ENCODE results near the gene TUT1. TPM values are rescaled to one million over a fixed set of nuclear protein-coding genes. Genes with fewer than 3 reads are reported as not detected.

TUT1 gene
- total RNA-seq, 1 experiment from 2014 or later = 26.0 TPM

- DNase-seq (ENCODE audit: unreplicated experiment) = no peak
- intact Hi-C loops (cut with micrococcal nuclease) = loop anchor here (1.0 kb wide), 1 partner anchor 41 kb away; no protein-coding TSS in a partner anchor
- Mint-ChIP-seq H3K27me3 (ENCODE audit: insufficient read depth, unreplicated experiment) (no peaks in the 10 kb centered on the region), H3K27ac (ENCODE audit: low read depth, unreplicated experiment) (peak overlapping the region; percentile 42), H3K9me3 (ENCODE audit: unreplicated experiment) (no peaks in the 10 kb centered on the region), H3K4me1 (ENCODE audit: insufficient read depth, unreplicated experiment) (peaks cover 43% of the 10 kb centered on the region), H3K36me3 (ENCODE audit: insufficient read depth, unreplicated experiment) (peaks cover 57% of the 10 kb centered on the region), H3K4me3 (ENCODE audit: unreplicated experiment) (peak overlapping the region; percentile 99)
- ChIA-PET POLR2A (interaction anchor here (0.7 to 11.4 kb wide), 16 partner anchors 9 to 383 kb away, joined by 3 to 599 read pairs (median 4); partner anchors contain the start of genes B3GAT3, CHRM1, EEF1G and TUT1), CTCF (interaction anchor here (0.6 to 13.1 kb wide), 10 partner anchors 15 to 197 kb away, joined by 3 to 225 read pairs (median 6); no protein-coding TSS in a partner anchor)
- TF ChIP-seq CTCF (IDR thresholded peaks at IDR 0.05; ENCODE audit: unreplicated experiment) = no peak
- no TSS peak for BruUV-seq (replicated peaks)
Measured at GRCh38 chr11:62538470-62539237, 52.7 kb downstream of the TUT1 start.

DNA sequence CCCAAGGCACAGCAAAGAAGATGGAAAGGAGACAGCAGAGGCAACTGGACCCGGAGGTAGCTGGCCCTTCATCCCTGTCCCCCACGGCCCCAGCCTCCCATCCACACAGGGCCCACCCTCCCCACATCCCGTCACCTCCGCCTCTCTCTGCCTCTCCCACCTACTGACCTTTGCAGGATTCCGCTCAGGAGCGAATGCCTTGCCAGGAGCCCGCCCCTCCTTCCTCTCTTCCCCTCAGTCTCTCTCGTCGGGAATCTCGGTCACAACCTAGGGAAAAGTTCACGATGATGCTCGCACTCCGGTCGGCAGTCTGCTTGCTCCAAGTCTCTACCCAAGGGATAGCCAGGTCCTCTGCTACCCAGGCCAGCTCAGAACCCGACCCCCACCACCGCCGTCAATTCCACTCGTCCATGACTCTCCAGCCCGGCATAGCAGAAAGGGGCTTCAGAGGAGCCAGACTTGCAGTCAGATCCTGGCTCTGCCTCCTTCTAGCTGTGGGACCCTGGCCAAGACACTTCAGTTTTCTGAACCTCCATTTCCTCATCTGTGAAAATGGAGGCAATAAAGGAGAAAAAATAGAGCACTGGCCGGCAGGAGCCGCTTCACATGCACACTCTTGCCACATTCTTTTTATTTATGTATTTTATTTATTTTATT lies 54.9 kb downstream of the TUT1 start:
- no peaks in the 10 kb centered on the region for H3K27me3 Mint-ChIP-seq (ENCODE audit: insufficient read depth, unreplicated experiment)
- no peak overlapping the region for H3K27ac Mint-ChIP-seq (ENCODE audit: low read depth, unreplicated experiment)
- H3K4me3 Mint-ChIP-seq (ENCODE audit: unreplicated experiment) = no peak overlapping the region
- no peaks in the 10 kb centered on the region for H3K9me3 Mint-ChIP-seq (ENCODE audit: unreplicated experiment)
- ChIA-PET POLR2A (no interaction called here), CTCF (interaction anchor here (0.6 to 13.1 kb wide), 2 partner anchors 23 to 55 kb away, joined by 3 to 225 read pairs; no protein-coding TSS in a partner anchor)
- peaks cover 80% of the 10 kb centered on the region for H3K36me3 Mint-ChIP-seq (ENCODE audit: insufficient read depth, unreplicated experiment)
- no TSS peak for BruUV-seq (replicated peaks)
- peaks cover 28% of the 10 kb centered on the region for H3K4me1 Mint-ChIP-seq (ENCODE audit: insufficient read depth, unreplicated experiment)
- DNase-seq (ENCODE audit: unreplicated experiment) = no peak
- TF ChIP-seq CTCF (IDR thresholded peaks at IDR 0.05; ENCODE audit: unreplicated experiment) = no peak
- intact Hi-C loops (cut with micrococcal nuclease) = no loop called here

- Mint-ChIP-seq H3K4me3 (ENCODE audit: unreplicated experiment) (no peak overlapping the region), H3K4me1 (ENCODE audit: insufficient read depth, unreplicated experiment) (peaks cover 22% of the 10 kb centered on the region), H3K27me3 (ENCODE audit: insufficient read depth, unreplicated experiment) (no peaks in the 10 kb centered on the region), H3K36me3 (ENCODE audit: insufficient read depth, unreplicated experiment) (peaks cover 81% of the 10 kb centered on the region), H3K27ac (ENCODE audit: low read depth, unreplicated experiment) (no peak overlapping the region), H3K9me3 (ENCODE audit: unreplicated experiment) (no peaks in the 10 kb centered on the region)
- no peak for DNase-seq (ENCODE audit: unreplicated experiment)
- BruUV-seq (replicated peaks) = no TSS peak
- intact Hi-C loops (cut with micrococcal nuclease) = no loop called here
- CTCF ChIA-PET = interaction anchor here (13.1 kb wide), 1 partner anchor 23 kb away, joined by 225 read pairs; no protein-coding TSS in a partner anchor
- no peak for TF ChIP-seq CTCF (IDR thresholded peaks at IDR 0.05; ENCODE audit: unreplicated experiment)
- POLR2A ChIA-PET = no interaction called here
Measured at GRCh38 chr11:62535802-62536201, 55.5 kb downstream of the TUT1 start.

Data from MCF 10A (cell line).